Activated T-cell treated with anti-CD3 and anti-CD28 coated beads, Interleukin-2, amount 50 U/mL, for 72 hours (primary cell): Measurements from ENCODE around the gene EPB41L1. TPM values are rescaled to one million over a fixed set of nuclear protein-coding genes. Genes with fewer than 3 reads are reported as not detected.
A peak's percentile ranks its signal among the peaks of the same experiment; 100 is the strongest.

Source experiments
- ATAC-seq, 2 donors: fragments of 150-1000 bp; cut with Tn5 transposase; replicated peaks in 1 of 2; 2 replicates each; pipeline ENCODE4 v1.10.0; 2021; ENCODE audit warnings: moderate library complexity in 2 of 2, mild to moderate bottlenecking in 1 of 2
- DNase-seq, 2 donors: peaks; one replicate each; pipeline ENCODE4 v3.0.0; 2021 to 2022; ENCODE audit warnings: mixed read lengths in 1 of 2
- H3K27ac Mint-ChIP-seq: one replicate; pipeline ENCODE4 v1.8.0; 2022; ENCODE audit warnings: mild to moderate bottlenecking, moderate library complexity, mixed read lengths
- H3K27me3 Mint-ChIP-seq: one replicate; pipeline ENCODE4 v1.8.0; 2022; ENCODE audit warnings: low read depth, mixed read lengths
- H3K36me3 Mint-ChIP-seq, 2 donors: one replicate each; pipeline ENCODE4 v1.8.0; 2022; ENCODE audit warnings: mixed read lengths in 2 of 2, mild to moderate bottlenecking in 1 of 2; ENCODE audit not compliant: insufficient read depth in 2 of 2
- H3K4me1 Mint-ChIP-seq: one replicate; pipeline ENCODE4 v1.8.0; 2022; ENCODE audit warnings: low read depth, mixed read lengths
- H3K4me3 Mint-ChIP-seq, 2 donors: one replicate each; pipeline ENCODE4 v1.8.0; 2022; ENCODE audit warnings: mild to moderate bottlenecking in 2 of 2, mixed read lengths in 2 of 2, moderate library complexity in 2 of 2
- H3K9me3 Mint-ChIP-seq, 2 donors: one replicate each; pipeline ENCODE4 v1.8.0; 2022; ENCODE audit warnings: mixed read lengths in 2 of 2
- total RNA-seq, 2 donors: library from RNA; stranded (reverse); gene quantifications; one replicate each; pipeline ENCODE4 v1.2.3, GENCODE V29; 2022

The EPB41L1 gene
- total RNA-seq, 2 donors from 2014 or later: 0.51 to 0.70 TPM

GRCh38 chr20:36253036-36253435, 98.5 kb downstream of the EPB41L1 start:
- no peak overlapping the region for H3K4me3 Mint-ChIP-seq
- peak overlapping the region; percentile 37 for H3K27ac Mint-ChIP-seq
- H3K27me3 Mint-ChIP-seq: no peaks in the 10 kb centered on the region
- DNase-seq (no peak), ATAC-seq (no peak)
- peaks cover 6% of the 10 kb centered on the region for H3K4me1 Mint-ChIP-seq
- peaks cover 3 to 18% of the 10 kb centered on the region in 2 donors for H3K36me3 Mint-ChIP-seq
- no peaks in the 10 kb centered on the region for H3K9me3 Mint-ChIP-seq

DNA sequence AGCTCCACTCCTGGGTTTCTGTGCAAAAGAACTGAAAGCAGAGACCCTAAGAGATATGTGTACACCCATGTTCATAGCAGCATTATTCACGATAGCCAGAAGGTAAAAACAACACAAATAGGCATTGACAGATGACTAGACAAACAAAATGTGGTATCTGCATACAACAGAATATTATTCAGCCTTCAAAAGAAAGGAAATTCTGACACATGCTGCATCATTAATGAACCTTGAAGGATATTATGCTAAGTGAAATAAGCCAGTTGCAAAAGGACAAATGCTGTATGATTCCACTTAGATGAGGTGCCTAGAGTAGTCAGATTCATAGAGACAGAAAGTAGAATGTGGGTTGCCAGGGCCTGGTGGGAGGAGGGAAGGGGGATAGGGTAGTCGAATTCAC, 99.5 kb downstream of the EPB41L1 start:
- no peaks in the 10 kb centered on the region for H3K27me3 Mint-ChIP-seq
- H3K9me3 Mint-ChIP-seq: no peaks in the 10 kb centered on the region
- H3K4me3 Mint-ChIP-seq: no peak overlapping the region
- DNase-seq (no peak), ATAC-seq (no peak)
- peaks cover 5% of the 10 kb centered on the region for H3K4me1 Mint-ChIP-seq
- no peak overlapping the region for H3K27ac Mint-ChIP-seq
- H3K36me3 Mint-ChIP-seq: peaks cover 0 to 11% of the 10 kb centered on the region in 2 donors

DNA sequence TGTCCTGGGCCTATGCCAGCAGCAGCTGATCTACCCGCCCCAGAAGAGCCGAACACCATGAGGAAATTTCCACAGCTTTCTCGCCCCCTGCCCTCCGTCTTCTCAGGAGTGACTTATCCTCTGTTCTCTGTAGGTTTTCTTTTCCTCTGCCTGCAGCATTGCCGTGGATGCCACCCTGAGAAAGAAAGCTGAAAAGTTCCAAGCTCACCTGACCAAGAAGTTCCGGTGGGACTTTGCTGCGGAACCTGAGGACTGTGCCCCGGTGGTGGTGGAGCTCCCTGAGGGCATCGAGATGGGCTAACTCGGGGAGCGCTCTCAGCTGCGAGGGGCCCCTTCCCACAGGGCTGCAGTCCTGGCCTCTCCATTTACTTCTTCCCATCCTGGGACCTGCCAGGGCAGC, 100.9 kb downstream of the EPB41L1 start:
- Mint-ChIP-seq H3K4me1 (no peaks in the 10 kb centered on the region), H3K9me3 (no peaks in the 10 kb centered on the region), H3K36me3 (peaks cover 0 to 7% of the 10 kb centered on the region in 2 donors), H3K4me3 (no peak overlapping the region), H3K27me3 (no peaks in the 10 kb centered on the region), H3K27ac (no peak overlapping the region)
- DNase-seq (no peak), ATAC-seq (no peak)

- Mint-ChIP-seq H3K27ac (no peak overlapping the region), H3K36me3 (peaks cover 0 to 4% of the 10 kb centered on the region in 2 donors), H3K27me3 (no peaks in the 10 kb centered on the region), H3K4me3 (no peak overlapping the region), H3K4me1 (no peaks in the 10 kb centered on the region), H3K9me3 (no peaks in the 10 kb centered on the region)
- ATAC-seq (no peak), DNase-seq (no peak)
Measured at GRCh38 chr20:36259177-36260061, 104.9 kb downstream of the EPB41L1 start.

- ATAC-seq (no peak), DNase-seq (no peak)
- peaks cover 0 to 3% of the 10 kb centered on the region in 2 donors for H3K36me3 Mint-ChIP-seq
- H3K27ac Mint-ChIP-seq: no peak overlapping the region
- H3K9me3 Mint-ChIP-seq: no peaks in the 10 kb centered on the region
- no peaks in the 10 kb centered on the region for H3K4me1 Mint-ChIP-seq
- H3K27me3 Mint-ChIP-seq: no peaks in the 10 kb centered on the region
- H3K4me3 Mint-ChIP-seq: no peak overlapping the region
Measured at GRCh38 chr20:36260316-36260715, 105.8 kb downstream of the EPB41L1 start.

- no peak overlapping the region for H3K27ac Mint-ChIP-seq
- no peaks in the 10 kb centered on the region for H3K4me1 Mint-ChIP-seq
- H3K27me3 Mint-ChIP-seq: no peaks in the 10 kb centered on the region
- no peaks in the 10 kb centered on the region for H3K36me3 Mint-ChIP-seq
- DNase-seq (no peak), ATAC-seq (no peak)
- H3K9me3 Mint-ChIP-seq: no peaks in the 10 kb centered on the region
- H3K4me3 Mint-ChIP-seq: no peak overlapping the region
Measured at GRCh38 chr20:36261389-36262105, 107.0 kb downstream of the EPB41L1 start.

DNA sequence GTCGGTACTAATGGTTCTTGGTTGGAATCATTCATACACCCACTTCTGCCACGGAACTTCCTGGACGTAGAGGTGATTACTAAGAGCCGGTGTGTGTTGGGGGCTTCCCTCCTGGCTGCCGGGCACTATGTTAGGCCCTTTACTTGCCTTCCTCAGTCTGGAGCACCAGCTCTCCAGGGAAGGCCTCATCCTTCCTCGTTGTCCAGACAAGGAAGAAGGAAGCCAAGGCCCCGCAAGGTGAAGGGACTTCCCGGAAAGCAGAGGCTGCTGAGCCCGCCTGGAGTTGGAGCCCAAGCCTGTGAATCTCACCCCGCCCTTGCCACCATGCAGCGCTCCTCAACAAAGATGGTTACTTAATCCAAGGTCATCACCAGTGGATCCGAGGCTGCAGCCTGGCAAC, 107.9 kb downstream of the EPB41L1 start:
- no peak overlapping the region for H3K4me3 Mint-ChIP-seq
- H3K27me3 Mint-ChIP-seq: no peaks in the 10 kb centered on the region
- H3K36me3 Mint-ChIP-seq: no peaks in the 10 kb centered on the region

GRCh38 chr20:36264426-36265246, 110.1 kb downstream of the EPB41L1 start:
- H3K27me3 Mint-ChIP-seq: no peaks in the 10 kb centered on the region
- ATAC-seq (no peak), DNase-seq (no peak)
- H3K4me1 Mint-ChIP-seq: no peaks in the 10 kb centered on the region
- H3K36me3 Mint-ChIP-seq: no peaks in the 10 kb centered on the region
- no peak overlapping the region for H3K4me3 Mint-ChIP-seq
- no peaks in the 10 kb centered on the region for H3K9me3 Mint-ChIP-seq
- H3K27ac Mint-ChIP-seq: no peak overlapping the region

More for the DNA sequence above, 107.9 kb downstream of the EPB41L1 start:
- DNase-seq: no peak
- Mint-ChIP-seq H3K4me1 (no peaks in the 10 kb centered on the region), H3K9me3 (no peaks in the 10 kb centered on the region), H3K27ac (no peak overlapping the region)
- no peak for ATAC-seq

GRCh38 chr20:36266189-36266588, 111.6 kb downstream of the EPB41L1 start:
- no peaks in the 10 kb centered on the region for H3K9me3 Mint-ChIP-seq
- ATAC-seq (no peak), DNase-seq (no peak)
- no peaks in the 10 kb centered on the region for H3K27me3 Mint-ChIP-seq
- no peaks in the 10 kb centered on the region for H3K36me3 Mint-ChIP-seq
- H3K4me3 Mint-ChIP-seq: no peak overlapping the region
- H3K4me1 Mint-ChIP-seq: no peaks in the 10 kb centered on the region
- H3K27ac Mint-ChIP-seq: no peak overlapping the region

- no peaks in the 10 kb centered on the region for H3K9me3 Mint-ChIP-seq
- H3K27me3 Mint-ChIP-seq: no peaks in the 10 kb centered on the region
- no peak overlapping the region for H3K4me3 Mint-ChIP-seq
- no peak overlapping the region for H3K27ac Mint-ChIP-seq
- ATAC-seq: no peak
- no peaks in the 10 kb centered on the region for H3K4me1 Mint-ChIP-seq
- H3K36me3 Mint-ChIP-seq: no peaks in the 10 kb centered on the region
- no peak for DNase-seq
Measured at GRCh38 chr20:36267605-36268381, 113.3 kb downstream of the EPB41L1 start.

GRCh38 chr20:36268440-36269342, 114.2 kb downstream of the EPB41L1 start:
- H3K4me1 Mint-ChIP-seq: no peaks in the 10 kb centered on the region
- ATAC-seq (no peak), DNase-seq (no peak)
- H3K4me3 Mint-ChIP-seq: no peak overlapping the region
- H3K27ac Mint-ChIP-seq: no peak overlapping the region
- H3K36me3 Mint-ChIP-seq: no peaks in the 10 kb centered on the region
- no peaks in the 10 kb centered on the region for H3K9me3 Mint-ChIP-seq
- no peaks in the 10 kb centered on the region for H3K27me3 Mint-ChIP-seq

DNA sequence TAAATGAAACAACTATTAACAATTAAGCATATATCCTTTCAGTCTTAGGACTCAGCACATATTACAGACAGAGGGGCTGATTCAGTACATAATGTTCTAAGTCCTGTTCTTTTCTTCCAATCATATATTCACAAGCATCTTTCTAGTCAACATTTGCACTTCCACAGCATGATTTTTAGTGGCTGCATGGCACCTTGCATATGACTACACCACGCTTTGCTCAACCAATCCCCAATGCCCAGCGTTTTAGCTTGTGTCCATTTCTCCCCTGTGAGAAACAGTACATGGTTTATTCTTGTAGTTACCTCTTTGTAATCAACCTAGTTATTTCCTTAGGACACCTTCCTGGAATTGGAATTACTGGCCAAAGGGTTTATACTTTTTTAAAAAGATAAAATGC, 115.0 kb downstream of the EPB41L1 start:
- DNase-seq (no peak), ATAC-seq (no peak)
- Mint-ChIP-seq H3K9me3 (no peaks in the 10 kb centered on the region), H3K27ac (no peak overlapping the region), H3K36me3 (no peaks in the 10 kb centered on the region), H3K27me3 (no peaks in the 10 kb centered on the region), H3K4me3 (no peak overlapping the region), H3K4me1 (no peaks in the 10 kb centered on the region)
